AG09309 (cell line): ENCODE measurements around the gene PRICKLE1.

Experiments used
- DNase-seq: peaks from one replicate; pipeline ENCODE4 v3.0.0-alpha.2; 2010; ENCODE audit warnings: low read depth
- H3K4me3 ChIP-seq: 2 replicates; pipeline ENCODE4 v1.5.1; 2011; ENCODE audit warnings: mild to moderate bottlenecking, low read depth, low read length, moderate library complexity; ENCODE audit not compliant: control insufficient read depth
- TF ChIP-seq, protein P1 (sequence below): IDR thresholded peaks from 2 replicates; pipeline ENCODE4 v1.5.1; 2011; ENCODE audit warnings: mild to moderate bottlenecking, low read depth, low read length, inconsistent platforms; ENCODE audit not compliant: insufficient read depth, control insufficient read depth; ENCODE audit errors: missing control alignments

PRICKLE1 gene

DNA sequence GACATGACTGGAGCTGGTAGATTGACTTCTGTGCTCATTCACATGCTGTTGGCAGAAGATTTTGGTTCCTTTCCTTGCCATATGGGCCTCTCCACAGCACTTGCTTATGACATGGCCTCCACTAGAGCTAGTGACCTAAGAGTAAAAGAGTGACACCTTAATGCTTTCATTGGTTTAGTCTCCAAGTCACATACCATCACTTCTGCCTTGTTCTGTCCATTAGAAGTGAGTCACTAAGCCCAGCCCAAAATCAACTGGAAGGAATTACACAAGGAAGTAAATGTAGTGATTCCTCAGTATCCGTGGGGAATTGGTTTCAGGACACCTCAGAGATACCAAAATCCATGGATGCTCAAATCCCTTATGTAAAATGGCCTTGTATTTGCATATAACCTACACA lies 182.2 kb downstream of the PRICKLE1 start:
- no peak overlapping the region for H3K4me3 ChIP-seq
- TF ChIP-seq, protein P1, sequence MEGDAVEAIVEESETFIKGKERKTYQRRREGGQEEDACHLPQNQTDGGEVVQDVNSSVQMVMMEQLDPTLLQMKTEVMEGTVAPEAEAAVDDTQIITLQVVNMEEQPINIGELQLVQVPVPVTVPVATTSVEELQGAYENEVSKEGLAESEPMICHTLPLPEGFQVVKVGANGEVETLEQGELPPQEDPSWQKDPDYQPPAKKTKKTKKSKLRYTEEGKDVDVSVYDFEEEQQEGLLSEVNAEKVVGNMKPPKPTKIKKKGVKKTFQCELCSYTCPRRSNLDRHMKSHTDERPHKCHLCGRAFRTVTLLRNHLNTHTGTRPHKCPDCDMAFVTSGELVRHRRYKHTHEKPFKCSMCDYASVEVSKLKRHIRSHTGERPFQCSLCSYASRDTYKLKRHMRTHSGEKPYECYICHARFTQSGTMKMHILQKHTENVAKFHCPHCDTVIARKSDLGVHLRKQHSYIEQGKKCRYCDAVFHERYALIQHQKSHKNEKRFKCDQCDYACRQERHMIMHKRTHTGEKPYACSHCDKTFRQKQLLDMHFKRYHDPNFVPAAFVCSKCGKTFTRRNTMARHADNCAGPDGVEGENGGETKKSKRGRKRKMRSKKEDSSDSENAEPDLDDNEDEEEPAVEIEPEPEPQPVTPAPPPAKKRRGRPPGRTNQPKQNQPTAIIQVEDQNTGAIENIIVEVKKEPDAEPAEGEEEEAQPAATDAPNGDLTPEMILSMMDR: no peak
- no peak for DNase-seq
